RCC 7860 (cell line): ENCODE results near the gene LENEP.
A peak's percentile ranks its signal among the peaks of the same experiment; 100 is the strongest.

Experiments
- DNase-seq: peaks from one replicate; pipeline ENCODE4 v3.0.0-alpha.2; 2015; ENCODE audit warnings: low spot score
- FAIRE-seq: peaks from 2 replicates; lab custom pipeline; 2012; peaks lifted over from hg19 to GRCh38; lab: Jason Lieb, UNC

LENEP gene

DNA sequence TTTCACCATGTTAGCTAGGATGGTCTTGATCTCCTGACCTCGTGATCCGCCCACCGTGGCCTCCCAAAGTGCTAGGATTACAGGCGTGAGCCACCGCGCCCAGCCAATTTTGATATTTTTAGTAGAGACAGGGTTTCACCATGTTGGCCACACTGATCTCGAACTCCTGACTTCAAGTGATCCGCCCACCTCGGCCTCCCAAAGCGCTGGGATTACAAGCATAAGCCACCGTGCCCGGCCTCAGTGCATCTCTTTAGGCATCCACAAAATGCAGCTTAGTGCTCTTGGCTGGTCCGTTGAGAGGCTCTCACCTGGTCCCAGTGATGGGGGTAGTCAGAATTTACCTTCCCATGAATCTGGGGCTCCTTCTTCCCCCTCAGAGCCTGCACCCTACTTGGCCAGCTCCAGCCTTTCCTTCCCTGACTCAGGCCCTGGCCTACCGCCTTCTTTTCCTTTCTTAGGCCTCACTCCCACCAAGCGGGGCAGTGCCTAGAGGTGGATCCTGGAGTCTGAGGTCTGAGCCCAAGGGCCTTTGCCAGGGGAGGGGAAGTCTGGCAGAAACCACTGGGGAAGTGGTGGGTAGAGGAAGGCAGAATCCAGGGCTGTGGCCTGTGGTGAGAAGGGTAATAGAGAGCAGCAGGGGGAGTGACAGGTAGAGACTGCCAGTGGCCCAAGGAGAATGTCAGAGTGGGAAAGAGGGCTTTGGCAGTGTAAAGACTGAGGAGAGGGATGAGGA is 3.7 kb downstream of the LENEP start:
- no peak for FAIRE-seq

GRCh38 chr1:154998201-154998780 is 4.9 kb downstream of the LENEP start:
- FAIRE-seq: no peak
- no peak for DNase-seq

More for the DNA sequence above, 3.7 kb downstream of the LENEP start:
- DNase-seq: no peak

DNA sequence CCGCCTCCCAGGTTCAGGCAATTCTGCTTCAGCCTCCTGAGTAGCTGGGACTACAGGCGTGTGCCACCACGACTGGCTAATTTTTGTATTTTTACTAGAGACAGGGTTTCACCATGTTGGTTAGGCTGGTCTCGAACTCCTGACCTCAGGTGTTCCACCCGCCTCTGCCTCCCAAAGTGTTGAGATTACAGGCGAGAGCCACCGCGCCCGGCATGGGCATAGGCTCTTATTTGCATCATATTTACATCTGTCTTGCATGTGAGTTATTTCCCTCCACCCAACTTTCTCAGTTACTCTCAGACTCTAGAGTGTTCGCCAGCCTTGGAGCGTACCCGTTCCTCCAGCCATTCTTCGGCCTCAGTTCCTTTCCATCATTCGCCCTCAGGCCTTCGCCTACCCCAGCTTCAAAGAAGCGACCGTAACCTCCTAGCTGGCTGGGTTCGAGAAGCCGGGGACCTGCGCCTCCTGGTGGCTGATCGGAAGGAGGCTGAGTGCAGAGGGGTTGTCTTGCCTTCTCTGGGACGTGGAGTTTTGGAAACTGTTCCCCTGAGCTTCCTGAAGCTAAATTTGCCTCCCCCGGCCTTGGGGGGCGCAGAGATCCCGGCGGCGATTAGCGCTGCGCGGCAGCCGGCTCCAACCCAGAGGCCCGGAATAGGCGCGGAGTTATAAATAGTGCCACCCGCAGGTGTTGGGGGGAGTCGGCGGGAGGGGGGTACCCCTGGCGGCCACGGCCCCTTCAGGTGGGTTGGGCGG is 5.6 kb downstream of the LENEP start:
- FAIRE-seq (no peak), DNase-seq (no peak)

GRCh38 chr1:154999571-155000410 is 6.4 kb downstream of the LENEP start:
- FAIRE-seq: no peak
- no peak for DNase-seq

DNA sequence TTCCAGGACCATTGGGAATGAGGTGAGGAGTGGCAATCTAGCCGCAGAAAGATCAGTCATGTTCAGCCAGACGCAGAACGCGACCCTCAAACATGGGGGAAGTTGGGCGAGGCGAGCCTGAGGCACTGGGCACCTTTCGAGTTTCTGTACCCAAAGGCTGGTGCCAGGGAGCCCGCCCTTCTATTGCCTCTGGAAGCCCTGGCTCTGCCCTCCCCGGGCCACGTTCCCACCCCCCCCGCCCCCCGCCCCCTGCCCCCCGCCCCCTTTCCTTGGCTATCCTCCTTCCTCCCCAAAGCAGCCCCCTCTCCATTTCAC is 7.0 kb downstream of the LENEP start:
- DNase-seq (no peak), FAIRE-seq (no peak)

- DNase-seq: peak; percentile 64
- peak; percentile 2 for FAIRE-seq
Observed at GRCh38 chr1:155000726-155001424, 7.5 kb downstream of the LENEP start.

GRCh38 chr1:155001425-155001674 is 8.0 kb downstream of the LENEP start:
- no peak for DNase-seq
- FAIRE-seq: no peak

GRCh38 chr1:155001675-155002463 is 8.5 kb downstream of the LENEP start:
- peak; percentile 74 for FAIRE-seq
- peak; percentile 96 for DNase-seq

DNA sequence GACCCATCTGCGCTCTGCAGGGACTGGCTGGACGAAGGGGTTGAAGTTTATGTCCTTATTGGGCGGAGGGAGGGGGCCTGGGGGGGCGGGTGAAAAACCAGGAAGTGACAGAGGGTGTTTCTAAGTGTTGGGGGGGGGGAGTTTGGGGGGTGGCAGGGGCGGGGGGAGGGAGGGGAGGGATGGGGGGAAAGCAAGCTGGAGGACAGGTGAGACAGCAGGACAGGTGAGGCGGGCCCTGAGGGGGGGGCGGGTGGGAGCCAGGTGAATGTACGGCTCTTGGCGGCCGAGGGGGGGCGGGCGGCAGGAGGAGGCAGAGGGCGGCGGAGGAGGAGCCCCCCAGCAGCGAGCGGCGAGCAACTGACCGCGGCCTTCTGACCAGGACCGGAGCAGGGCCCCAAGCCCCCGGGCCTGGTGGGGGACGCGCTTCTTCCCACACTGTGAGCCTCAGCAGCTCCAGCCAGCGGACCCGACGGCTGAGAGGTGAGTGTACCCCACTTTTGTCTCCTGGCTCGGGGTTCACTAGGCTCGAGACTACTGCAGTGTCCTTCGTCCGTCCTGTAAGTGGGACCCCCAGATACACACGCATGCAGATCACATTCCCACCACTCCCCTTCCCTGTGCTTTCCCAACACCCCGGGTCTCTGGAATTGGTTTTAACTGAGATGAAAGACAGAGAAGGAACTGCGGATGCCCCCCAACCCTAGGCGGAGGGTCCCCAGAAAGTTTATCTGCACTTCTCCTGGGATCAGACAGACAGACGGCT is 9.3 kb downstream of the LENEP start, which contains the start of gene ZBTB7B:
Gene ZBTB7B, plus strand, starts transcription at position 339 of the 763 bp plus-strand sequence. CDS start 11,859 bp downstream, outside the sequence.
- FAIRE-seq (no peak), DNase-seq (no peak)

DNA sequence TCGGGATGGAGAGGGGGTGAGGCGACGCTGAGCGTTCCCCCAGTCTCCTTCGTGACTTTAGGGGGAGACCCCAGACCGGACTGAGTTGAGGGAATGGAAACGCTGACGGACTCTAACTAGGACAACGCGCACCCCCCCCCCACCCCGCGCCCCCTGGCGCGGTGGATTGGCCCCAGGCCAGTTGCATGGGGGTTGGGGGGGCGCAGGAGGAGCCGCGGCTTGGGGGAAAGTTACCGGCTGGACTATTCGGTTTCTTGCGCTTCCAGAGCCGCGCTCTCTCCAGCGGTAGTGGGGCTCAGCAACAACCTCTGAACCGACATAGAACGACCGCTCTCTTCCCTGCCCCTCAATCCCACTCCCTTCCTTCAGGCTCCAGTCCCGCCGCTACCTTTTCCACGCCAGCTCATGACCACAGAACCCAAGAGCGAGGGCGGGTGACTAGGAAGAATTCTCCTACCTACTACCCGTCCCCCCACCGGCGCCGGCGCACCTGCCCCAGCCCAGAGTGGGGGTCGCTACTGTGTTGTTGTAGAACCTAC is 9.9 kb downstream of the LENEP start:
- FAIRE-seq (no peak), DNase-seq (peak; percentile 21)

DNA sequence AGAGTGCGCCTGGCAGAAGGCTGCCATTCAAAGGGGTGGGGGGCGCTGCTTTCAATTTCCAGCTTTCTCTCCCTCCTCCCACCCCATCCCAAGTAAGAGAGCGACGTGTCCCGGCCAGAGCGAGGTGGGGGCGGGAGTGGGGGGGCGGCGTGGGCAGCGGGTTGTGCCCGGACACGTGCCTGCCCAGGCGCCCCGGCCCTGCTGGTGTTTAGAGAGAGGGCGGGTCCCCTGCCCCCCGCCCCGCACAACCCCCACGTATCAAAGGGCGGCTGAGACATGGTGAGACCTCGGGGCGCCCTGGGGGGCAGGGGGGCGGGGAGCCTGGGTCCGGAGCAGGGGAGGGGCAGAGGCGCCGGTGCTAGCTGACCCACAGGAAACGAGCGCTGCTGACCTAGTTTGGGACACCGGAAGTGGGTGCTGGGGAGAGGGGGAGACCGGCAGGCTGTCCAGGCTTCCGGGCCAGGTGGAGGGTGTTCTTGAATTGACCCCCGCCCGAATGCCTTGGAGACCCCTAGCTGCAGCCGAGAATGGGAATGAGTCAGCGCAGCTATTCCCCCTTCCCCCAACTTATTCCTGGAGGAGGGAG is 10.5 kb downstream of the LENEP start:
- peak; percentile 55 for DNase-seq
- no peak for FAIRE-seq

DNA sequence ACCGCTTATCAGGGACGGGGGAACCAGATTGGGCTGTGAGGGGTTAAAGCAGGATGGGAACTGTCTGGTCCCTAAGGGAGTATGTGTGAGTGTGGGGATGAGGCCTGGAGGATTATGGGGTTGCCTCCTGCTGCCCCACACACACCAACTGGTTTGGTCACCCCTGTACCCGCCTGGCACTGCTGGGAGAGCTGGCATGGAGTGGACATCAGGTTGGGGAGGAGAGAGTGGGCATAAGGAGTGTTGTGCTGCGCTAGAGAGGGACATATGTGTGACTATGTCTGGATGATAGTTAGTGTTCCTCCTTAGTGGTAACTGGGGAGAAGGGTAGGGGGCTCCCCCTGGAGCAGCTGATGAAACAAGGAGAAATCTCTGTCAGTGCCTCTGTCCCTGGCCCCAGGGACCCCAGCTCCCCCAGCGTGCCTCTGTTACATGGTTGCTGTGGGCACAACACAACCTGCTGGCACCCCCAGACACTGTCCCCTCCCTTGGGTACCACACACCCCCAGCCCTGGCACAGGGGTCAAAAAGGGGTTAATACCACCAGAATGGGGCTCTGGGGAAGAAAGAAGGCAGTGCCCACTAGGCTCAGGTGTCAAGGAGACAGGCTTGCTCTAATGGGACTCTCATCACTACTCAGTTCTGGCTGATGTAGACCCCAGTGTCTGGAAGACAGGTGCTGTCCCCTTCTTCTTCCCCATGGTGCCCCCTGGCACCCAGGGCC is 11.1 kb downstream of the LENEP start:
- DNase-seq (no peak), FAIRE-seq (no peak)

- no peak for DNase-seq
Observed at GRCh38 chr1:155005076-155006011, 12.0 kb downstream of the LENEP start.

GRCh38 chr1:155006601-155007101 is 13.3 kb downstream of the LENEP start:
- FAIRE-seq (no peak), DNase-seq (no peak)

More at GRCh38 chr1:155005076-155006011, 12.0 kb downstream of the LENEP start:
- no peak for FAIRE-seq

GRCh38 chr1:155007251-155007828 is 14.0 kb downstream of the LENEP start:
- DNase-seq (no peak), FAIRE-seq (no peak)
